Activated gamma-delta T cell treated with anti-CD3 and anti-CD28 coated beads, Interleukin-2, amount 50 U/mL, for 16 hours (primary cell): Measurements from ENCODE around the gene GPI.

Experiments used
- DNase-seq: peaks from one replicate; pipeline ENCODE4 v3.0.0-alpha.2; 2020; ENCODE audit warnings: low read depth

The GPI gene

GRCh38 chr19:34341935-34342680 lies 22.9 kb upstream of the GPI start:
- DNase-seq: no peak

- no peak for DNase-seq
Observed at GRCh38 chr19:34343751-34344150, 21.2 kb upstream of the GPI start.

GRCh38 chr19:34345947-34346351 lies 19.0 kb upstream of the GPI start:
- DNase-seq: peak; percentile 55

- no peak for DNase-seq
Observed at GRCh38 chr19:34347561-34348165, 17.3 kb upstream of the GPI start.

GRCh38 chr19:34348899-34349487 lies 16.0 kb upstream of the GPI start:
- DNase-seq: no peak

GRCh38 chr19:34350161-34350561 lies 14.8 kb upstream of the GPI start:
- peak; percentile 58 for DNase-seq

- DNase-seq: peak; percentile 14
Observed at GRCh38 chr19:34351382-34351826, 13.6 kb upstream of the GPI start.

GRCh38 chr19:34353546-34353945 lies 11.4 kb upstream of the GPI start:
- no peak for DNase-seq

- DNase-seq: no peak
Observed at GRCh38 chr19:34355201-34355600, 9.8 kb upstream of the GPI start.

GRCh38 chr19:34356875-34357274 lies 8.1 kb upstream of the GPI start:
- no peak for DNase-seq

- DNase-seq: no peak
Observed at GRCh38 chr19:34357431-34357830, 7.6 kb upstream of the GPI start.

- DNase-seq: peak; percentile 94
Observed at GRCh38 chr19:34359140-34359953, 5.6 kb upstream of the GPI start.

GRCh38 chr19:34359954-34360315 lies 5.1 kb upstream of the GPI start:
- no peak for DNase-seq

GRCh38 chr19:34360354-34360909 lies 4.6 kb upstream of the GPI start:
- DNase-seq: no peak

GRCh38 chr19:34362679-34363069 lies 2.3 kb upstream of the GPI start:
- no peak for DNase-seq

- no peak for DNase-seq
Observed at GRCh38 chr19:34363094-34363493, 1.9 kb upstream of the GPI start.

GRCh38 chr19:34363930-34364329 lies 1.1 kb upstream of the GPI start:
- DNase-seq: no peak

GRCh38 chr19:34364462-34364829 lies 550 bp upstream of the GPI start:
- DNase-seq: no peak

GRCh38 chr19:34365463-34366401 lies 736 bp downstream of the GPI start:
- no peak for DNase-seq

GRCh38 chr19:34366738-34367623 lies 2.0 kb downstream of the GPI start:
- no peak for DNase-seq
